Measurements from ENCODE around the gene DERL2. TPM values are rescaled to one million over a fixed set of nuclear protein-coding genes. Genes with fewer than 3 reads are reported as not detected.

Gene DERL2
- polyA plus RNA-seq, 1 donor from 2014 or later = 64.4 TPM

DNA sequence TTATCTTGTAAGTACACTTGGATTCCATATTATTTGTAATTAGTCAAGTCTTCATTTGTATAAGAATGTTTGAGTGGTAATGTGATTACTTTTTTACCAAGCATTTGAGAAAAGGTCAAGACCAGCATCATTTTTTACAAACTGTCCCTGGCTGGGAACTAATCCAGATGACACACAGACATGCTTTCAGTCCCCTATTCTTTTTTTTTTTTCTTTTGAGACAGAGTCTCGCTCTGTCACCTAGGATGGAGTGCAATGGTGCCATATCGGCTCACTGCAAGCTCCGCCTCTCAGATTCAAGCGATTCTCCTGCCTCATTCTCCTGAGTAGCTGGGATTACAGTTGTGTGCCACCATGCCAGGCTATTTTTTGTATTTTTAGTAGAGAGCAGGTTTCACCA is 4.5 kb downstream of the DERL2 start:
- no peak overlapping the region for H2AFZ ChIP-seq (ENCODE audit: low read depth, low read length)
- H3K27me3 ChIP-seq (ENCODE audit: insufficient read depth, low read depth, low read length) = no peaks in the 10 kb centered on the region
- peaks cover 19% of the 10 kb centered on the region for H3K36me3 ChIP-seq (ENCODE audit: insufficient read depth, low read length)
- H3K4me2 ChIP-seq (ENCODE audit: low read length) = no peak overlapping the region
- H3F3A ChIP-seq (ENCODE audit: insufficient read depth, low read length, poor library complexity, severe bottlenecking) = no peaks in the 10 kb centered on the region
- no peaks in the 10 kb centered on the region for H3K9me3 ChIP-seq (ENCODE audit: low read length)
- H3K9ac ChIP-seq (ENCODE audit: low read length) = no peak overlapping the region
- H3K4me3 ChIP-seq (ENCODE audit: low read length) = no peak overlapping the region
- H3K27ac ChIP-seq (ENCODE audit: low read length) = no peak overlapping the region
- no peaks in the 10 kb centered on the region for H3K9me2 ChIP-seq (ENCODE audit: insufficient read depth, low read length)
- H4K20me1 ChIP-seq (ENCODE audit: insufficient read depth) = no peaks in the 10 kb centered on the region
- peaks cover 28% of the 10 kb centered on the region for H3K79me2 ChIP-seq (replicated peaks; ENCODE audit: insufficient read depth, low read length)
- TF ChIP-seq TAF1 (IDR thresholded peaks at IDR 0.05; ENCODE audit: low read depth) (no peak), EZH2 (IDR thresholded peaks at IDR 0.05; ENCODE audit: borderline replicate concordance, insufficient read depth, low read length, poor library complexity, severe bottlenecking) (no peak), POLR2AphosphoS5 (IDR thresholded peaks at IDR 0.05) (no peak), RAD21 (conservative IDR thresholded peaks at IDR 0.05) (no peak), EP300 (conservative IDR thresholded peaks at IDR 0.05; ENCODE audit: poor library complexity, severe bottlenecking) (no peak), MXI1 (conservative IDR thresholded peaks at IDR 0.05; ENCODE audit: poor library complexity, severe bottlenecking) (no peak), SMC3 (conservative IDR thresholded peaks at IDR 0.05; ENCODE audit: poor library complexity) (no peak)
- TF ChIP-seq, protein P1, sequence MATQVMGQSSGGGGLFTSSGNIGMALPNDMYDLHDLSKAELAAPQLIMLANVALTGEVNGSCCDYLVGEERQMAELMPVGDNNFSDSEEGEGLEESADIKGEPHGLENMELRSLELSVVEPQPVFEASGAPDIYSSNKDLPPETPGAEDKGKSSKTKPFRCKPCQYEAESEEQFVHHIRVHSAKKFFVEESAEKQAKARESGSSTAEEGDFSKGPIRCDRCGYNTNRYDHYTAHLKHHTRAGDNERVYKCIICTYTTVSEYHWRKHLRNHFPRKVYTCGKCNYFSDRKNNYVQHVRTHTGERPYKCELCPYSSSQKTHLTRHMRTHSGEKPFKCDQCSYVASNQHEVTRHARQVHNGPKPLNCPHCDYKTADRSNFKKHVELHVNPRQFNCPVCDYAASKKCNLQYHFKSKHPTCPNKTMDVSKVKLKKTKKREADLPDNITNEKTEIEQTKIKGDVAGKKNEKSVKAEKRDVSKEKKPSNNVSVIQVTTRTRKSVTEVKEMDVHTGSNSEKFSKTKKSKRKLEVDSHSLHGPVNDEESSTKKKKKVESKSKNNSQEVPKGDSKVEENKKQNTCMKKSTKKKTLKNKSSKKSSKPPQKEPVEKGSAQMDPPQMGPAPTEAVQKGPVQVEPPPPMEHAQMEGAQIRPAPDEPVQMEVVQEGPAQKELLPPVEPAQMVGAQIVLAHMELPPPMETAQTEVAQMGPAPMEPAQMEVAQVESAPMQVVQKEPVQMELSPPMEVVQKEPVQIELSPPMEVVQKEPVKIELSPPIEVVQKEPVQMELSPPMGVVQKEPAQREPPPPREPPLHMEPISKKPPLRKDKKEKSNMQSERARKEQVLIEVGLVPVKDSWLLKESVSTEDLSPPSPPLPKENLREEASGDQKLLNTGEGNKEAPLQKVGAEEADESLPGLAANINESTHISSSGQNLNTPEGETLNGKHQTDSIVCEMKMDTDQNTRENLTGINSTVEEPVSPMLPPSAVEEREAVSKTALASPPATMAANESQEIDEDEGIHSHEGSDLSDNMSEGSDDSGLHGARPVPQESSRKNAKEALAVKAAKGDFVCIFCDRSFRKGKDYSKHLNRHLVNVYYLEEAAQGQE (IDR thresholded peaks at IDR 0.05; ENCODE audit: borderline replicate concordance) = no peak
- TF ChIP-seq, protein P2, sequence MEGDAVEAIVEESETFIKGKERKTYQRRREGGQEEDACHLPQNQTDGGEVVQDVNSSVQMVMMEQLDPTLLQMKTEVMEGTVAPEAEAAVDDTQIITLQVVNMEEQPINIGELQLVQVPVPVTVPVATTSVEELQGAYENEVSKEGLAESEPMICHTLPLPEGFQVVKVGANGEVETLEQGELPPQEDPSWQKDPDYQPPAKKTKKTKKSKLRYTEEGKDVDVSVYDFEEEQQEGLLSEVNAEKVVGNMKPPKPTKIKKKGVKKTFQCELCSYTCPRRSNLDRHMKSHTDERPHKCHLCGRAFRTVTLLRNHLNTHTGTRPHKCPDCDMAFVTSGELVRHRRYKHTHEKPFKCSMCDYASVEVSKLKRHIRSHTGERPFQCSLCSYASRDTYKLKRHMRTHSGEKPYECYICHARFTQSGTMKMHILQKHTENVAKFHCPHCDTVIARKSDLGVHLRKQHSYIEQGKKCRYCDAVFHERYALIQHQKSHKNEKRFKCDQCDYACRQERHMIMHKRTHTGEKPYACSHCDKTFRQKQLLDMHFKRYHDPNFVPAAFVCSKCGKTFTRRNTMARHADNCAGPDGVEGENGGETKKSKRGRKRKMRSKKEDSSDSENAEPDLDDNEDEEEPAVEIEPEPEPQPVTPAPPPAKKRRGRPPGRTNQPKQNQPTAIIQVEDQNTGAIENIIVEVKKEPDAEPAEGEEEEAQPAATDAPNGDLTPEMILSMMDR (IDR thresholded peaks at IDR 0.05; ENCODE audit: poor library complexity, severe bottlenecking) = no peak

DNA sequence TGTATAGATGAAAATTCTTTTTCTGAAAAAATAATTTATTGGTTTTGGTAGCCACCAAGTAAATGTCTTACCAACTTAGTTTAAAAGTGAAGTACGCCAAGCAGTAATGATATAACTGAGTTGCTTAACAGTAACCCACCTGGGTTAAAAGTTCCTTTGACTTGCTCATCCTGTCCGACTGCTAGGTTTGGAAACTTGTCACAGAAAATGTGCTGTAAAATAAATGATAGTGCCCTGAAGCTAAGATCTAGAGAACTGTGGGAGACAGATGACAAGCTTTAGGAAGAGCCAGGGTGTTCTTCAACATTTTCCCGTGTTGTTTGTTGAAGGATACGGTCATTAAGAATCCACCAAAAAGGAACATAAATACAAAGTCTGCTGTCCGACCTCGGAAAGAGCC is 5.0 kb downstream of the DERL2 start:
- Histone ChIP-seq H3K9me2 (ENCODE audit: insufficient read depth, low read length) (no peaks in the 10 kb centered on the region), H2AFZ (ENCODE audit: low read depth, low read length) (no peak overlapping the region), H3K4me2 (ENCODE audit: low read length) (no peak overlapping the region), H3F3A (ENCODE audit: insufficient read depth, low read length, poor library complexity, severe bottlenecking) (no peaks in the 10 kb centered on the region), H4K20me1 (ENCODE audit: insufficient read depth) (no peaks in the 10 kb centered on the region), H3K36me3 (ENCODE audit: insufficient read depth, low read length) (peaks cover 19% of the 10 kb centered on the region), H3K4me3 (ENCODE audit: low read length) (no peak overlapping the region), H3K9ac (ENCODE audit: low read length) (no peak overlapping the region), H3K27ac (ENCODE audit: low read length) (no peak overlapping the region), H3K9me3 (ENCODE audit: low read length) (no peaks in the 10 kb centered on the region), H3K27me3 (ENCODE audit: insufficient read depth, low read depth, low read length) (no peaks in the 10 kb centered on the region), H3K79me2 (replicated peaks; ENCODE audit: insufficient read depth, low read length) (peaks cover 28% of the 10 kb centered on the region)
- no peak for TF ChIP-seq EZH2 (IDR thresholded peaks at IDR 0.05; ENCODE audit: borderline replicate concordance, insufficient read depth, low read length, poor library complexity, severe bottlenecking)
- TF ChIP-seq TAF1 (IDR thresholded peaks at IDR 0.05; ENCODE audit: low read depth) = no peak
- TF ChIP-seq, protein P1 (IDR thresholded peaks at IDR 0.05; ENCODE audit: borderline replicate concordance) = no peak
- TF ChIP-seq EP300 (conservative IDR thresholded peaks at IDR 0.05; ENCODE audit: poor library complexity, severe bottlenecking) = no peak
- TF ChIP-seq MXI1 (conservative IDR thresholded peaks at IDR 0.05; ENCODE audit: poor library complexity, severe bottlenecking) = no peak
- TF ChIP-seq, protein P2 (IDR thresholded peaks at IDR 0.05; ENCODE audit: poor library complexity, severe bottlenecking) = no peak
- no peak for TF ChIP-seq RAD21 (conservative IDR thresholded peaks at IDR 0.05)
- TF ChIP-seq SMC3 (conservative IDR thresholded peaks at IDR 0.05; ENCODE audit: poor library complexity) = no peak
- TF ChIP-seq POLR2AphosphoS5 (IDR thresholded peaks at IDR 0.05) = no peak
